ENCODE data around the gene CDIP1.

Gene CDIP1

DNA sequence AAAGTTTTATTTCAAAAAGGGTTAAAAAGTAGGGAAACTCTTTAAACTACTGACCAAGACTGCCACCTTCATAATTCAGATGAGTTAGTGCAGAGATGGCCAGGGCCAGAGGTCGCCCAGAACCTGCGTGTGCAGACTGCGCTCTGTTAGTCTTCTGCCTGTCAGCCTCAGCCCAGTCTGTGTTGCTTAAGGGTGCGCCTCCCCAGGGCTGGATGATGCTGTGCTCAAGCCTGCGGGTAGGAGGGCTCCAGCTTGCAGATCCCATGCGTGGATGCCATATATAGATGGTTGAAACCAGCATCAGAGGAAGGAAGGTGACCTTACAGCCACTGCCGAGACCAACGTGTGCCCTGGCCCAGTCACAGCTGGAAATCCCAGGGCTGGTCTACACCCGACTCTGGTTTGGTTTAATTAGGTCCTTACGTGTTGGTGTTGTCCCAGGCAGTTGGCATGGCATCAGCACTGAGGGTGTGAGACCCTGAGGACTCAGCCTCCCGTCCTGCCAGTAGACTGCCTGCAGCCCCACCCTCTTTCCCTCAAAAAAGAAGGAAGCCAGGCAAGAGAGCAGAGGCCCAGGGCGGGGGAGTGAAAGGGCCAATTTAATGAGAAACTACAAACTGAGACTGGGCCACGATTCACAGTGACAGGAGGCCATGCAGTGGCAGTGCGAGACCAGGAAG is 27.7 kb downstream of the CDIP1 start:
- DNase-seq (ENCODE audit: low read depth) = no peak
- no peak overlapping the region for H3K4me3 ChIP-seq (ENCODE audit: low read length)
- TF ChIP-seq, protein P1, sequence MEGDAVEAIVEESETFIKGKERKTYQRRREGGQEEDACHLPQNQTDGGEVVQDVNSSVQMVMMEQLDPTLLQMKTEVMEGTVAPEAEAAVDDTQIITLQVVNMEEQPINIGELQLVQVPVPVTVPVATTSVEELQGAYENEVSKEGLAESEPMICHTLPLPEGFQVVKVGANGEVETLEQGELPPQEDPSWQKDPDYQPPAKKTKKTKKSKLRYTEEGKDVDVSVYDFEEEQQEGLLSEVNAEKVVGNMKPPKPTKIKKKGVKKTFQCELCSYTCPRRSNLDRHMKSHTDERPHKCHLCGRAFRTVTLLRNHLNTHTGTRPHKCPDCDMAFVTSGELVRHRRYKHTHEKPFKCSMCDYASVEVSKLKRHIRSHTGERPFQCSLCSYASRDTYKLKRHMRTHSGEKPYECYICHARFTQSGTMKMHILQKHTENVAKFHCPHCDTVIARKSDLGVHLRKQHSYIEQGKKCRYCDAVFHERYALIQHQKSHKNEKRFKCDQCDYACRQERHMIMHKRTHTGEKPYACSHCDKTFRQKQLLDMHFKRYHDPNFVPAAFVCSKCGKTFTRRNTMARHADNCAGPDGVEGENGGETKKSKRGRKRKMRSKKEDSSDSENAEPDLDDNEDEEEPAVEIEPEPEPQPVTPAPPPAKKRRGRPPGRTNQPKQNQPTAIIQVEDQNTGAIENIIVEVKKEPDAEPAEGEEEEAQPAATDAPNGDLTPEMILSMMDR (conservative IDR thresholded peaks at IDR 0.05; ENCODE audit: low read length) = no peak

DNA sequence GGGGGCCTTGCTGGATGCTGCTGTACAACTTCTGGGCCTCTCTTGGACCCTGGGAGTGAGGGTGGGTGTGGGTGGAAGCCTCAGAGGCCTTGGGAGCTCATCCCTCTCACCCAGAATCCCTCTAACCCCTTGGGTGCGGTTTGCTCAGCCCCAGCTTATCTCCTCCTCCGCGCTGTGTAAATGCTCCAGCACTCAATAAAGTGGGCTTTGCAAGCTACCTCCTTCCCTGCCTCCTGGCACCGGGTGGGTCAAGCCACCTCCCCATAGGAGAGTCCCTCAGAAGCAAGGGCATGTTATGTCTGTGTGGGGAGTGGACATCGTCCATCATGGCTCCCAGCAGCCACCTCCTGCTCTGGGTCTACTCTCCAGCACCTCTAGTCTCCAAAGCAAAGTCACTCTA is 28.4 kb downstream of the CDIP1 start:
- H3K4me3 ChIP-seq (ENCODE audit: low read length) = no peak overlapping the region
- TF ChIP-seq, protein P1 (conservative IDR thresholded peaks at IDR 0.05; ENCODE audit: low read length) = no peak

DNA sequence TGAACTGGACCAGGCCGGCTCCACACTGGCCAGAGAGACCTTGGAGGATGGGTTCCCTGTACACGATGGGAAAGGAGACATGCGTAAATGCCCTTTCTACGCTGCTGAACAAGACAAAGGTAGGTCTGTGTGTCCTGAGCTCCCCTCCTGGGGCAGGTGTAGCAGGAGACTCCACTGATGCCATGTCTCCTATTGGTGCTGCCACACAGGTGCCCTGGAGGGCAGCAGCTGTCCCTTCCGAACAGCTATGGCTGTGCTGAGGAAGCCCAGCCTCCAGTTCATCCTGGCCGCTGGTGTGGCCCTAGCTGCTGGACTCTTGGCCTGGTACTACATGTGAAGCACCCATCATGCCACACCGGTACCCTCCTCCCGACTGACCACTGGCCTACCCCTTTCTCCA is 29.2 kb downstream of the CDIP1 start:
- TF ChIP-seq, protein P1 (conservative IDR thresholded peaks at IDR 0.05; ENCODE audit: low read length) = no peak

More for the DNA sequence above, 28.4 kb downstream of the CDIP1 start:
- no peak for DNase-seq (ENCODE audit: low read depth)

DNA sequence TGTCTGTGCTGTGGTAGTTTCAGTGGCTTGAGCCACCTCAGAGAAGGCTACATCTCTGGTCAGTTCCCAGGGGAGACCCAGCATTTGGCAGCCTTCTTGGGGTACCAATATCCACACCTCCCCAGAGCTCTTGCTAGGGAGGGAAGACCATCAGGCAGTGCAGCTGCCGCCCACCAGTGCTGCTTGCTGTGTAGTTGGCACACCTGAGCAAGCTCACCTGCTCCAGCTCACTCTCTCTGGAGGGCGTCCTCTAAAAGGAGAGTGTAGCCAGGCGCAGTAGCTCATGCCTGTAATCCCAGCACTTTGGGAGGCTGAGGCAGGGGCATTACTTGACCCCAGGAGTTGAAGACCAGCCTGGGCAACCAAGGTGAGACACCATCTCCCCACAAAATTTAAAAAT is 29.8 kb downstream of the CDIP1 start:
- TF ChIP-seq, protein P1 (conservative IDR thresholded peaks at IDR 0.05; ENCODE audit: low read length) = no peak
- DNase-seq (ENCODE audit: low read depth) = no peak
- no peak overlapping the region for H3K4me3 ChIP-seq (ENCODE audit: low read length)

More for the DNA sequence above, 29.2 kb downstream of the CDIP1 start:
- no peak overlapping the region for H3K4me3 ChIP-seq (ENCODE audit: low read length)
- DNase-seq (ENCODE audit: low read depth) = no peak

DNA sequence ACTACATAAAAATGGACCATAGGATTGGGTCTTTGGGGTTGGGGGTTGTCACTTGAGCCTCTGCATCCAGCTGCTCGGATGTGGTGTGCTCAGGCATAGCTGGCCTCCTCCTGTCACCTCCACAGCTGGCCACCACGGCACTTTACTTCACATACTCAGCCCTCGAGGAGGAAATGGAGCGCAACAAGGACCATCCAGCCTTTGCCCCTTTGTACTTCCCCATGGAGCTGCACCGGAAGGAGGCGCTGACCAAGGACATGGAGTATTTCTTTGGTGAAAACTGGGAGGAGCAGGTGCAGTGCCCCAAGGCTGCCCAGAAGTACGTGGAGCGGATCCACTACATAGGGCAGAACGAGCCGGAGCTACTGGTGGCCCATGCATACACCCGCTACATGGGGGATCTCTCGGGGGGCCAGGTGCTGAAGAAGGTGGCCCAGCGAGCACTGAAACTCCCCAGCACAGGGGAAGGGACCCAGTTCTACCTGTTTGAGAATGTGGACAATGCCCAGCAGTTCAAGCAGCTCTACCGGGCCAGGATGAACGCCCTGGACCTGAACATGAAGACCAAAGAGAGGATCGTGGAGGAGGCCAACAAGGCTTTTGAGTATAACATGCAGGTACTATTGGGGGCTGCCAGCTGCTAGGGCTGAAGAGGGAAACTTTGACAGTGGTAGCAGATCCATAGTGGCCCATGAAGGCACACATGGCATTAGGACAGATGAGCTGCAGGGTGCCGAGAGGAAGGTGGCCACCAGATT is 30.8 kb downstream of the CDIP1 start:
- no peak overlapping the region for H3K4me3 ChIP-seq (ENCODE audit: low read length)
- DNase-seq (ENCODE audit: low read depth) = no peak
- TF ChIP-seq, protein P1 (conservative IDR thresholded peaks at IDR 0.05; ENCODE audit: low read length) = no peak

DNA sequence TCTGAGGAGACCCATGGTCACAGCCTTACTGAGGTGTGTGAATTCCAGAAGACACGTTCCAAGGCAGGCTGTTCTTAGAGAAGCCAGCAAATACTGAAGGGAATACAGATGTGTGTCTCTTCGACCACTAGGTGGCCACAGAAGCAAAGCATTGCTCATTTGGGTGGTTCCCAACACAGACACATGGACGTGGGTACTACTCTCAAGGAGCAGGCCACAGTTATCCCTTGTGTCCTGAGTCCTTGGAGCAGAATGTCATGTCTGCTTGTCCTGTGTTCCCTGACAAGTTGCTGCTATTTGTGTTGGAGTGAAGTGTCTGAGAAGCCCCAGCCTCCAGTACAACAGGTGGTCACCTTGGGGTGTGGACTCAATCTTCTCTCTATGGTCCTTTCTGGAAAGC is 32.1 kb downstream of the CDIP1 start:
- no peak overlapping the region for H3K4me3 ChIP-seq (ENCODE audit: low read length)
- TF ChIP-seq, protein P1 (conservative IDR thresholded peaks at IDR 0.05; ENCODE audit: low read length) = peak; percentile 96
- peak; percentile 85 for DNase-seq (ENCODE audit: low read depth)

Measured in AG10803 (cell line).